Measurements from ENCODE around the gene KMT5B.

KMT5B gene

DNA sequence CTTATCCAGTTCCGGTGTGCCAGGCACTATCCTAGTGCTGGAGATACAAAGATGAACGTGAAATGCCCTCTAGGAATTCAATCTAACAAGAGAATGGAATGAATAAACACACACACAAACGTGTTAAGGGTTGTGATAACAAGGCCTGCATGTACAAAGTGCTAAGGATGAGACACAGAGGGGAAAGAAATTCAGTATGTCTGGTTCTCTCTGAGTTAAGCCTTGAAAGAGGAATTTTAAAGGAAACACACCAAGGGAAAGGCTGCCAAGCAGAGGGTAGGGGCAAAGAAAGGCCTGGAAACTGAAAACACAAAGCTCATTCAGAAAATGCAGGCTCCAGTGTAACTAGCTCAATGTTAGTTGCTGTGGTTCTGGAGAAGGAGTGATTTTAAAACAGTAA, 96.1 kb downstream of the KMT5B start:
- no peak for DNase-seq

DNA sequence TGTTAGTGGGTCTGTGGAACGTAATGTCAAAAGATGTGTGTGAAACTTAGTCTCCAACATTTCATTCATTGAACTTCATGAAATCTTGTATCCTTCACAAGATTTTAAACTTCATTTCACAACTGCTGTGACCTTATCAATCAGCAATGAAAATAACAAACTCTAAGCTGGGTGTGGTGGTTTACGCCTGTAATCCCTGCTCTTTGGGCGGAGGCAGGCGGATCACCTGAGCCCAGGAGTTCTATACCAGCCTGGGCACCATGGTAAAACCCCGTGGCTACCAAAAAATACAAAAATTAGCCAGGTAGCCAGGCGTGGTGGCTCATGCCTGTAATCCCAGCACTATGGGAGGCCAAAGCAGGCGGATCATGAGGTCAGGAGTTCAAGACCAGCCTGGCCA, 97.0 kb downstream of the KMT5B start:
- DNase-seq: no peak

GRCh38 chr11:68115285-68115684, 97.8 kb downstream of the KMT5B start:
- no peak for DNase-seq

GRCh38 chr11:68113986-68114385, 99.1 kb downstream of the KMT5B start:
- DNase-seq: no peak

GRCh38 chr11:68107689-68108088, 105.4 kb downstream of the KMT5B start:
- no peak for DNase-seq

GRCh38 chr11:68106165-68106940, 106.7 kb downstream of the KMT5B start:
- DNase-seq: no peak
